ENCODE results near the gene PKM.

GRCh38 chr15:72223278-72223677, 7.7 kb downstream of the PKM start:
- TF ChIP-seq GATA2 (IDR thresholded peaks at IDR 0.05; ENCODE audit: low read depth, low read length) (no peak), GATA3 (IDR thresholded peaks at IDR 0.05; ENCODE audit: low read depth, low read length) (no peak)
